AG04449 (cell line): ENCODE measurements around the gene MAP4K5.

Experiments used
- CTCF ChIA-PET: fragments of 350-600 bp; formaldehyde crosslinking; extraction: SDS; loops from one replicate; lab custom pipeline; 2021; ENCODE audit warnings: antibody characterized with exemption; lab: Yijun Ruan, JAX
- POLR2A ChIA-PET: fragments of 400-600, 350-600 bp; formaldehyde crosslinking; extraction: SDS; loops from one replicate; lab custom pipeline; 2020; ENCODE audit warnings: antibody characterized with exemption, inconsistent platforms; lab: Yijun Ruan, JAX
- DNase-seq: peaks from one replicate; pipeline ENCODE4 v3.0.0-alpha.2; 2010; ENCODE audit warnings: low read depth, low spot score
- H3K4me3 ChIP-seq: 2 replicates; pipeline ENCODE4 v1.5.1; 2011; ENCODE audit warnings: low read depth, mild to moderate bottlenecking, control low read depth, low read length
- TF ChIP-seq, protein P1 (sequence below): IDR thresholded peaks from one replicate; pipeline ENCODE4 v1.5.1; 2011; ENCODE audit warnings: mild to moderate bottlenecking, moderate library complexity, low read length, control low read depth, inconsistent platforms; ENCODE audit not compliant: insufficient read depth; ENCODE audit errors: missing control alignments

MAP4K5 gene

DNA sequence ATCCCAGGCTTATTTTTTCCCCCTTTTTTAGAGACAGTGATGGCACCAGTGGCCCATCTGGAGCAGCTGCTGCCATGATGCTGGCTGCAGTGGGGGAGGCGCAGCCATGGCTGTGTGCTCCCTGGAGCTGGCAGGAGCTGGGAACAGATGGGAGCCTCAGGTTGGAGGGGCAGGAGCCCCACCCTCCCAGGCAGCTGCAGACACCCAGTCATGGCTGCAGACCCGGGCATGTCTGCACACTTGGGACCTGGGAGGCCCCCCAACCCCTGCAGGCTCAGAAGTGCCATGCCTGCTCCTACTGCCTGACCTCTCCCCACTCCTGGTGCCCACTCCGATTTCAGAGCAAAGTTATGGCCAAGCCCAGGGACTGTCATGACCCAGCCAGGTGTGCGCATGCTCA is 160.8 kb downstream of the MAP4K5 start:
- TF ChIP-seq, protein P1, sequence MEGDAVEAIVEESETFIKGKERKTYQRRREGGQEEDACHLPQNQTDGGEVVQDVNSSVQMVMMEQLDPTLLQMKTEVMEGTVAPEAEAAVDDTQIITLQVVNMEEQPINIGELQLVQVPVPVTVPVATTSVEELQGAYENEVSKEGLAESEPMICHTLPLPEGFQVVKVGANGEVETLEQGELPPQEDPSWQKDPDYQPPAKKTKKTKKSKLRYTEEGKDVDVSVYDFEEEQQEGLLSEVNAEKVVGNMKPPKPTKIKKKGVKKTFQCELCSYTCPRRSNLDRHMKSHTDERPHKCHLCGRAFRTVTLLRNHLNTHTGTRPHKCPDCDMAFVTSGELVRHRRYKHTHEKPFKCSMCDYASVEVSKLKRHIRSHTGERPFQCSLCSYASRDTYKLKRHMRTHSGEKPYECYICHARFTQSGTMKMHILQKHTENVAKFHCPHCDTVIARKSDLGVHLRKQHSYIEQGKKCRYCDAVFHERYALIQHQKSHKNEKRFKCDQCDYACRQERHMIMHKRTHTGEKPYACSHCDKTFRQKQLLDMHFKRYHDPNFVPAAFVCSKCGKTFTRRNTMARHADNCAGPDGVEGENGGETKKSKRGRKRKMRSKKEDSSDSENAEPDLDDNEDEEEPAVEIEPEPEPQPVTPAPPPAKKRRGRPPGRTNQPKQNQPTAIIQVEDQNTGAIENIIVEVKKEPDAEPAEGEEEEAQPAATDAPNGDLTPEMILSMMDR = no peak
- POLR2A ChIA-PET = interaction anchor here (0.6 kb wide), 1 partner anchor 11 kb away, joined by 3 read pairs; no protein-coding TSS in a partner anchor
- CTCF ChIA-PET = no interaction called here
- DNase-seq = no peak
- H3K4me3 ChIP-seq = no peak overlapping the region
